ENCODE measurements around the gene PMVK.

- TF ChIP-seq CTCF (conservative IDR thresholded peaks at IDR 0.05 in 1 of 2, IDR thresholded peaks at IDR 0.05 in 1 of 2; ENCODE audit: low read depth in 1 of 2, low read length in 2 of 2) (no peak), EZH2 (IDR thresholded peaks at IDR 0.05; ENCODE audit: low read length, missing control alignments) (no peak)
These were observed 37.5 kb downstream of the PMVK start for GRCh38 chr1:154899041-154899440.
